ENCODE results near the gene MTFP1.

Gene MTFP1

DNA sequence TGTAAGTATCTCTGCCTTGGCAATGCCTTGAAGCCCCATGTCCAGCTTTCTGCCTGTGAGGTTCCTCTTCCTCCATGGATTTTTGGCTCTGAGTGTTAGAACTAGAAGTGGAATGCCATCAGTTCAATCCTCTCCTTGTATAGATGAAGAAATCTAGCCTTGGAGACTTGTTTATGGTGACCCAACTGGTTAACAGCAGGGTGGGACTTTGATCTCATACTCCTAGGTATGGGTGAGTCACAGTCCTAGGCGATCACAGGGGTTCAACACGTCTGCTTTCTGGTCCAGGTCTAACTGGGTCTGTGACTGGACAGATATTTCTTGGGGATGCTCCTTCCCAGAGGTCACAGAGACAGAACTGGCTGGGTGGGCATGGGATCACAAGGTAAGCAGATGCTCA lies 9.2 kb upstream of the MTFP1 start:
- no peak overlapping the region for H4K12ac ChIP-seq (ENCODE audit: low read depth, low read length)
- no peak overlapping the region for H2BK12ac ChIP-seq (ENCODE audit: low read length)
- H3K79me2 ChIP-seq (ENCODE audit: control insufficient read depth, insufficient read depth, low read length, poor library complexity), result no peaks in the 10 kb centered on the region
- H3K18ac ChIP-seq (ENCODE audit: low read length), result no peak overlapping the region
- no peak overlapping the region for H2BK5ac ChIP-seq (ENCODE audit: low read depth, low read length, poor library complexity)
- no CpG with 5 or more reads among the region's 2 CpGs for WGBS (ENCODE audit: extremely low coverage, insufficient coverage, insufficient read length)
- no peak overlapping the region for H3K14ac ChIP-seq (ENCODE audit: low read length)
- H3K9ac ChIP-seq (ENCODE audit: low read length), result no peak overlapping the region
- H3K4me1 ChIP-seq (ENCODE audit: control insufficient read depth in 1 of 2, insufficient read depth in 2 of 2, low read length in 2 of 2), result peaks cover 0 to 3% of the 10 kb centered on the region in 2 experiments
- no peak overlapping the region for H4K8ac ChIP-seq (ENCODE audit: low read depth, low read length)
- no peak overlapping the region for H4K91ac ChIP-seq (ENCODE audit: low read depth, low read length)
- peaks cover 6 to 13% of the 10 kb centered on the region in 2 experiments for H3K36me3 ChIP-seq (ENCODE audit: control insufficient read depth in 1 of 2, insufficient read depth in 2 of 2, low read length in 2 of 2)
- H3K23ac ChIP-seq (ENCODE audit: low read length), result no peak overlapping the region
- no peaks in the 10 kb centered on the region for H3K27me3 ChIP-seq (ENCODE audit: insufficient read depth, low read length)
- no peak overlapping the region for H2AK5ac ChIP-seq (ENCODE audit: low read length)
- no peaks in the 10 kb centered on the region for H3K79me1 ChIP-seq (ENCODE audit: low read length)
- no peak overlapping the region for H3K4me2 ChIP-seq (ENCODE audit: low read length)
- H2BK120ac ChIP-seq (ENCODE audit: insufficient read depth, low read length, poor library complexity), result no peak overlapping the region
- no peak for DNase-seq
- H2AFZ ChIP-seq (ENCODE audit: insufficient read depth, low read length, poor library complexity), result no peak overlapping the region
- H3K4ac ChIP-seq (ENCODE audit: low read depth, low read length), result no peak overlapping the region
- H3K27ac ChIP-seq (ENCODE audit: low read depth, low read length), result no peak overlapping the region
- no peak overlapping the region for H3K4me3 ChIP-seq (ENCODE audit: low read depth, low read length)
- no peaks in the 10 kb centered on the region for H3K9me3 ChIP-seq (ENCODE audit: insufficient read depth, low read depth, low read length)

GRCh38 chr22:30416837-30417236 lies 8.7 kb upstream of the MTFP1 start:
- Histone ChIP-seq H2BK12ac (ENCODE audit: low read length) (no peak overlapping the region), H2AFZ (ENCODE audit: insufficient read depth, low read length, poor library complexity) (no peak overlapping the region), H3K9me3 (ENCODE audit: insufficient read depth, low read depth, low read length) (no peaks in the 10 kb centered on the region), H3K9ac (ENCODE audit: low read length) (no peak overlapping the region), H3K4me1 (ENCODE audit: control insufficient read depth in 1 of 2, insufficient read depth in 2 of 2, low read length in 2 of 2) (peaks cover 0 to 3% of the 10 kb centered on the region in 2 experiments), H4K91ac (ENCODE audit: low read depth, low read length) (no peak overlapping the region), H2BK120ac (ENCODE audit: insufficient read depth, low read length, poor library complexity) (no peak overlapping the region), H3K4ac (ENCODE audit: low read depth, low read length) (no peak overlapping the region), H3K79me2 (ENCODE audit: control insufficient read depth, insufficient read depth, low read length, poor library complexity) (no peaks in the 10 kb centered on the region), H3K27me3 (ENCODE audit: insufficient read depth, low read length) (no peaks in the 10 kb centered on the region), H3K79me1 (ENCODE audit: low read length) (no peaks in the 10 kb centered on the region), H3K14ac (ENCODE audit: low read length) (no peak overlapping the region), H2AK5ac (ENCODE audit: low read length) (no peak overlapping the region), H3K18ac (ENCODE audit: low read length) (no peak overlapping the region), H3K4me3 (ENCODE audit: low read depth, low read length) (no peak overlapping the region), H4K8ac (ENCODE audit: low read depth, low read length) (no peak overlapping the region), H2BK5ac (ENCODE audit: low read depth, low read length, poor library complexity) (no peak overlapping the region), H3K23ac (ENCODE audit: low read length) (no peak overlapping the region), H3K27ac (ENCODE audit: low read depth, low read length) (no peak overlapping the region), H4K12ac (ENCODE audit: low read depth, low read length) (no peak overlapping the region), H3K36me3 (ENCODE audit: control insufficient read depth in 1 of 2, insufficient read depth in 2 of 2, low read length in 2 of 2) (peaks cover 6 to 13% of the 10 kb centered on the region in 2 experiments), H3K4me2 (ENCODE audit: low read length) (no peak overlapping the region)
- DNase-seq, result no peak
- no CpG with 5 or more reads among the region's 1 CpG for WGBS (ENCODE audit: extremely low coverage, insufficient coverage, insufficient read length)

- H3K36me3 ChIP-seq (ENCODE audit: control insufficient read depth in 1 of 2, insufficient read depth in 2 of 2, low read length in 2 of 2), result peaks cover 6 to 10% of the 10 kb centered on the region in 2 experiments
- no peak overlapping the region for H3K4me2 ChIP-seq (ENCODE audit: low read length)
- H4K12ac ChIP-seq (ENCODE audit: low read depth, low read length), result no peak overlapping the region
- H4K91ac ChIP-seq (ENCODE audit: low read depth, low read length), result no peak overlapping the region
- no peaks in the 10 kb centered on the region for H3K27me3 ChIP-seq (ENCODE audit: insufficient read depth, low read length)
- H2BK5ac ChIP-seq (ENCODE audit: low read depth, low read length, poor library complexity), result no peak overlapping the region
- no peak for DNase-seq
- no peak overlapping the region for H4K8ac ChIP-seq (ENCODE audit: low read depth, low read length)
- no peak overlapping the region for H3K23ac ChIP-seq (ENCODE audit: low read length)
- H3K4me1 ChIP-seq (ENCODE audit: control insufficient read depth in 1 of 2, insufficient read depth in 2 of 2, low read length in 2 of 2), result peaks cover 10 to 23% of the 10 kb centered on the region in 2 experiments
- H3K18ac ChIP-seq (ENCODE audit: low read length), result no peak overlapping the region
- no peak overlapping the region for H3K4ac ChIP-seq (ENCODE audit: low read depth, low read length)
- H3K9ac ChIP-seq (ENCODE audit: low read length), result no peak overlapping the region
- no peak overlapping the region for H3K27ac ChIP-seq (ENCODE audit: low read depth, low read length)
- peaks cover 10% of the 10 kb centered on the region for H3K79me1 ChIP-seq (ENCODE audit: low read length)
- H3K79me2 ChIP-seq (ENCODE audit: control insufficient read depth, insufficient read depth, low read length, poor library complexity), result peaks cover 8% of the 10 kb centered on the region
- H2AFZ ChIP-seq (ENCODE audit: insufficient read depth, low read length, poor library complexity), result no peak overlapping the region
- H2BK120ac ChIP-seq (ENCODE audit: insufficient read depth, low read length, poor library complexity), result no peak overlapping the region
- H3K4me3 ChIP-seq (ENCODE audit: low read depth, low read length), result no peak overlapping the region
- no peak overlapping the region for H2AK5ac ChIP-seq (ENCODE audit: low read length)
- H3K9me3 ChIP-seq (ENCODE audit: insufficient read depth, low read depth, low read length), result no peaks in the 10 kb centered on the region
- H3K14ac ChIP-seq (ENCODE audit: low read length), result no peak overlapping the region
- H2BK12ac ChIP-seq (ENCODE audit: low read length), result no peak overlapping the region
- no CpG with 5 or more reads among the region's 6 CpGs for WGBS (ENCODE audit: extremely low coverage, insufficient coverage, insufficient read length)
Measured at GRCh38 chr22:30420347-30421125, 5.0 kb upstream of the MTFP1 start.

- Histone ChIP-seq H3K23ac (ENCODE audit: low read length) (no peak overlapping the region), H4K91ac (ENCODE audit: low read depth, low read length) (peak overlapping the region; percentile 94), H3K4me2 (ENCODE audit: low read length) (peak overlapping the region; percentile 76), H2BK5ac (ENCODE audit: low read depth, low read length, poor library complexity) (no peak overlapping the region), H3K9me3 (ENCODE audit: insufficient read depth, low read depth, low read length) (peaks cover 1% of the 10 kb centered on the region), H3K27me3 (ENCODE audit: insufficient read depth, low read length) (no peaks in the 10 kb centered on the region), H3K4me3 (ENCODE audit: low read depth, low read length) (no peak overlapping the region), H3K14ac (ENCODE audit: low read length) (no peak overlapping the region), H4K8ac (ENCODE audit: low read depth, low read length) (no peak overlapping the region), H3K79me2 (ENCODE audit: control insufficient read depth, insufficient read depth, low read length, poor library complexity) (peaks cover 8% of the 10 kb centered on the region), H4K12ac (ENCODE audit: low read depth, low read length) (no peak overlapping the region), H3K18ac (ENCODE audit: low read length) (peak overlapping the region; percentile 53), H2AK5ac (ENCODE audit: low read length) (no peak overlapping the region), H3K36me3 (ENCODE audit: control insufficient read depth in 1 of 2, insufficient read depth in 2 of 2, low read length in 2 of 2) (peaks cover 0 to 3% of the 10 kb centered on the region in 2 experiments), H2AFZ (ENCODE audit: insufficient read depth, low read length, poor library complexity) (no peak overlapping the region), H3K4me1 (ENCODE audit: control insufficient read depth in 1 of 2, insufficient read depth in 2 of 2, low read length in 2 of 2) (peaks cover 10 to 28% of the 10 kb centered on the region in 2 experiments), H2BK120ac (ENCODE audit: insufficient read depth, low read length, poor library complexity) (no peak overlapping the region), H3K4ac (ENCODE audit: low read depth, low read length) (no peak overlapping the region), H2BK12ac (ENCODE audit: low read length) (no peak overlapping the region), H3K27ac (ENCODE audit: low read depth, low read length) (no peak overlapping the region), H3K79me1 (ENCODE audit: low read length) (peaks cover 15% of the 10 kb centered on the region), H3K9ac (ENCODE audit: low read length) (no peak overlapping the region)
- no CpG with 5 or more reads among the region's 8 CpGs for WGBS (ENCODE audit: extremely low coverage, insufficient coverage, insufficient read length)
- no peak for DNase-seq
Measured at GRCh38 chr22:30421695-30422480, 3.7 kb upstream of the MTFP1 start.
